ENCODE measurements around the gene ATAD2B.
A peak's percentile ranks its signal among the peaks of the same experiment; 100 is the strongest.

- no peak for TF ChIP-seq CTCF (IDR thresholded peaks at IDR 0.05)
- TF ChIP-seq POLR2A (IDR thresholded peaks at IDR 0.05), result peak; percentile 60 to 90
Observed at GRCh38 chr2:23939987-23940717, 13.2 kb upstream of the ATAD2B start, which contains the start of gene UBXN2A.
